HCT116 (cell line): ENCODE results near the gene BRINP1. TPM values are rescaled to one million over a fixed set of nuclear protein-coding genes. Genes with fewer than 3 reads are reported as not detected.

Source experiments
- ATAC-seq: fragments of 200-7000 bp; cut with Tn5 transposase; 2 replicates; pipeline ENCODE4 v1.9.1; 2020; ENCODE audit warnings: mild to moderate bottlenecking, moderate library complexity
- BruUV-seq: library from RNA; stranded (reverse); fragments of 400-500 nt; replicated peaks from 2 replicates; lab custom pipeline; 2021; lab: Mats Ljungman, UMichigan
- CTCF ChIA-PET: fragments of 300-600 bp; sonication (Branson Sonifier 250); formaldehyde crosslinking; loops from one replicate; lab custom pipeline; 2021; ENCODE audit warnings: antibody characterized with exemption; lab: Charles Lee
- POLR2A ChIA-PET: fragments of 300-600, 350-600 bp; sonication (Branson Sonifier 250); formaldehyde crosslinking; loops from one replicate; lab custom pipeline; 2021; ENCODE audit warnings: antibody characterized with exemption; lab: Charles Lee
- RAD21 ChIA-PET, 2 experiments: fragments of 300-600 bp; sonication (Branson Sonifier 250); formaldehyde crosslinking; loops; one replicate each; lab custom pipeline; 2023; ENCODE audit warnings: low total read pairs in 2 of 2; ENCODE audit not compliant: uncharacterized antibody in 2 of 2, unreplicated experiment in 2 of 2, low non-redundant PET in 1 of 2; lab: Charles Lee
- DNase-seq: peaks from one replicate; pipeline ENCODE4 v3.0.0-alpha.2; 2010; ENCODE audit warnings: low read depth, low spot score
- H2AFZ ChIP-seq: fragments of 200-600 bp; shearing (Covaris generic), sonication (generic); 2 replicates; pipeline ENCODE4 v1.6.1; 2017; ENCODE audit warnings: low read depth, mixed run types, mixed read lengths, antibody characterized with exemption, low read length; ENCODE audit not compliant: poor library complexity, severe bottlenecking
- H3K27ac ChIP-seq: 2 replicates; pipeline ENCODE4 v1.5.1; 2012; ENCODE audit warnings: low read depth, low read length
- H3K27me3 ChIP-seq: fragments of 200-600 bp; sonication (generic); 2 replicates; pipeline ENCODE4 v1.6.1; 2016; ENCODE audit warnings: mixed run types, low read length, mixed read lengths; ENCODE audit not compliant: insufficient read depth
- H3K36me3 ChIP-seq, 2 experiments: fragments of 200-500 bp in 1 of 2; fragments of 200-600 bp in 1 of 2; sonication (Bioruptor generic) in 1 of 2; sonication (generic) in 1 of 2; 2 replicates each; pipeline versions ENCODE4 v1.5.1 to v1.6.1; 2014 to 2016; ENCODE audit warnings: low read length in 2 of 2, inconsistent platforms in 1 of 2, mixed read lengths in 1 of 2, mixed run types in 1 of 2; ENCODE audit not compliant: insufficient read depth in 2 of 2, control insufficient read depth in 1 of 2
- H3K4me1 ChIP-seq, 2 experiments: fragments of 200-600 bp in 1 of 2; sonication (generic) in 1 of 2; 2 replicates each; pipeline versions ENCODE4 v1.5.1 to v1.6.1; 2012 to 2017; ENCODE audit warnings: low read length in 2 of 2, inconsistent platforms in 1 of 2, mild to moderate bottlenecking in 1 of 2, mixed read lengths in 1 of 2, mixed run types in 1 of 2, moderate library complexity in 1 of 2; ENCODE audit not compliant: insufficient read depth in 2 of 2, control insufficient read depth in 1 of 2
- H3K4me2 ChIP-seq: fragments of 200-600 bp; sonication (generic); 2 replicates; pipeline ENCODE4 v1.6.1; 2017; ENCODE audit warnings: mixed run types, low read length, mixed read lengths
- H3K4me3 ChIP-seq, 2 experiments: fragments of 200-600 bp in 1 of 2; sonication (generic) in 1 of 2; replicated peaks in 1 of 2; 2 replicates each; pipeline ENCODE4 v1.5.1; 2011 to 2016; ENCODE audit warnings: low read length in 2 of 2, control low read depth in 1 of 2, low read depth in 1 of 2, mild to moderate bottlenecking in 1 of 2, mixed read lengths in 1 of 2, mixed run types in 1 of 2
- H3K79me2 ChIP-seq: fragments of 200-600 bp; sonication (generic); 2 replicates; pipeline ENCODE4 v1.6.1; 2017; ENCODE audit warnings: mild to moderate bottlenecking, mixed run types, low read length, moderate library complexity, mixed read lengths; ENCODE audit not compliant: insufficient read depth
- H3K9ac ChIP-seq: fragments of 200-600 bp; sonication (generic); 2 replicates; pipeline ENCODE4 v1.6.1; 2016; ENCODE audit warnings: low read length, mixed read lengths
- H3K9me2 ChIP-seq: fragments of 200-600 bp; sonication (generic), shearing (Covaris generic); 2 replicates; pipeline ENCODE4 v1.6.1; 2017; ENCODE audit warnings: mixed run types, mild to moderate bottlenecking, moderate library complexity; ENCODE audit not compliant: insufficient read depth
- H3K9me3 ChIP-seq, 2 experiments: fragments of 200-500 bp in 1 of 2; fragments of 200-600 bp in 1 of 2; sonication (Bioruptor generic) in 1 of 2; sonication (generic) in 1 of 2; 2 replicates each; pipeline ENCODE4 v1.6.1; 2014 to 2017; ENCODE audit warnings: low read length in 2 of 2, mixed read lengths in 2 of 2, inconsistent platforms in 1 of 2, low read depth in 1 of 2, mild to moderate bottlenecking in 1 of 2, mixed run types in 1 of 2, moderate library complexity in 1 of 2; ENCODE audit not compliant: control insufficient read depth in 1 of 2, insufficient read depth in 1 of 2
- H4K20me1 ChIP-seq: fragments of 200-600 bp; sonication (generic), shearing (Covaris generic); 2 replicates; pipeline ENCODE4 v1.6.1; 2017; ENCODE audit warnings: mixed run types, mild to moderate bottlenecking, moderate library complexity; ENCODE audit not compliant: insufficient read depth
- ATF3 ChIP-seq: IDR thresholded peaks from 2 replicates; pipeline ENCODE4 v1.6.1; 2012
- CBX3 ChIP-seq: IDR thresholded peaks from 2 replicates; pipeline ENCODE4 v1.6.1; 2012; ENCODE audit warnings: low read depth
- CEBPB ChIP-seq: IDR thresholded peaks from 2 replicates; pipeline ENCODE4 v1.6.1; 2012; ENCODE audit warnings: low read depth
- CTCF ChIP-seq, 3 experiments: fragments of 200-600 bp in 1 of 3; sonication (generic) in 1 of 3; IDR thresholded peaks in 2 of 3; conservative IDR thresholded peaks in 1 of 3; 2 replicates each; pipeline ENCODE4 v1.5.1; 2012 to 2017; ENCODE audit warnings: low read depth in 2 of 3, low read length in 2 of 3, antibody characterized with exemption in 1 of 3, borderline replicate concordance in 1 of 3, control low read depth in 1 of 3, mild to moderate bottlenecking in 1 of 3, mixed read lengths in 1 of 3, mixed run types in 1 of 3, moderate library complexity in 1 of 3; ENCODE audit not compliant: insufficient read depth in 1 of 3
- EGR1 ChIP-seq: IDR thresholded peaks from 2 replicates; pipeline ENCODE4 v1.6.1; 2012; ENCODE audit warnings: low read depth
- ELF1 ChIP-seq: IDR thresholded peaks from 2 replicates; pipeline ENCODE4 v1.6.1; 2012; ENCODE audit warnings: low read depth, borderline replicate concordance
- EZH2 ChIP-seq: fragments of 200-600 bp; sonication (generic); IDR thresholded peaks from 2 replicates; pipeline ENCODE4 v1.6.1; 2017; ENCODE audit warnings: antibody characterized with exemption, mixed run types
- EZH2phosphoT487 ChIP-seq: fragments of 200-600 bp; IDR thresholded peaks from 2 replicates; pipeline ENCODE4 v1.6.1; 2018; ENCODE audit warnings: antibody characterized with exemption, borderline replicate concordance
- JUND ChIP-seq: IDR thresholded peaks from 2 replicates; pipeline ENCODE4 v1.6.1; 2012
- RAD21 ChIP-seq: IDR thresholded peaks from 2 replicates; pipeline ENCODE4 v1.6.1; 2012; ENCODE audit warnings: low read depth, mild to moderate bottlenecking
- REST ChIP-seq: IDR thresholded peaks from 2 replicates; pipeline ENCODE4 v1.6.1; 2012; ENCODE audit warnings: low read depth
- SIN3A ChIP-seq: IDR thresholded peaks from 2 replicates; pipeline ENCODE4 v1.6.1; 2012; ENCODE audit warnings: low read depth
- SP1 ChIP-seq: IDR thresholded peaks from 2 replicates; pipeline ENCODE4 v1.6.1; 2012; ENCODE audit warnings: low read depth
- SRF ChIP-seq: IDR thresholded peaks from 2 replicates; pipeline ENCODE4 v1.6.1; 2012; ENCODE audit warnings: low read depth
- YY1 ChIP-seq: IDR thresholded peaks from 2 replicates; pipeline ENCODE4 v1.6.1; 2011; ENCODE audit warnings: low read length, low read depth, moderate library complexity, mild to moderate bottlenecking; ENCODE audit not compliant: insufficient replicate concordance; ENCODE audit errors: extremely low read depth
- ZBTB33 ChIP-seq: IDR thresholded peaks from 2 replicates; pipeline ENCODE4 v1.6.1; 2011; ENCODE audit warnings: mild to moderate bottlenecking, low read length, moderate library complexity; ENCODE audit not compliant: insufficient replicate concordance; ENCODE audit errors: extremely low read depth
- ZFX ChIP-seq: fragments of 450-650 bp; IDR thresholded peaks from 2 replicates; pipeline ENCODE4 v1.6.1; 2017
- ZNF274 ChIP-seq: fragments of 200-500 bp; sonication (Bioruptor generic); IDR thresholded peaks from 2 replicates; pipeline ENCODE4 v1.6.1; 2014; ENCODE audit warnings: mild to moderate bottlenecking, low read depth, low read length, inconsistent platforms
- intact Hi-C: fragments of 100-400 bp; cut with micrococcal nuclease; formaldehyde crosslinking; loops from 2 replicates; pipeline ENCODE4 v1.10.0; 2022
- total RNA-seq: library from RNA; stranded (reverse); gene quantifications from one replicate; pipeline ENCODE4 v1.2.1, GENCODE V29; 2021; ENCODE audit not compliant: unreplicated experiment

BRINP1 gene
- total RNA-seq, 1 experiment from 2014 or later: not detected

- Histone ChIP-seq H3K27ac (no peak overlapping the region), H3K9ac (no peak overlapping the region), H3K79me2 (no peaks in the 10 kb centered on the region), H3K27me3 (no peaks in the 10 kb centered on the region), H2AFZ (no peak overlapping the region), H3K4me3 (no peak overlapping the region), H3K9me2 (no peaks in the 10 kb centered on the region), H3K4me1 (no peaks in the 10 kb centered on the region), H4K20me1 (no peaks in the 10 kb centered on the region), H3K9me3 (peaks cover 7 to 11% of the 10 kb centered on the region in 2 experiments; a peak in 2 of 4 replicates), H3K36me3 (no peaks in the 10 kb centered on the region), H3K4me2 (no peak overlapping the region)
- RAD21 ChIA-PET: no interaction called here
- intact Hi-C loops: no loop called here
- ATAC-seq (no peak), DNase-seq (no peak)
- BruUV-seq: no TSS peak
- CTCF ChIA-PET: no interaction called here
- TF ChIP-seq YY1: no peak
- TF ChIP-seq ATF3: no peak
- no peak for TF ChIP-seq ELF1
- no peak for TF ChIP-seq EZH2phosphoT487
- no peak for TF ChIP-seq JUND
- no peak for TF ChIP-seq CBX3
- no peak for TF ChIP-seq ZBTB33
- TF ChIP-seq REST: no peak
- no peak for TF ChIP-seq CEBPB
- TF ChIP-seq EGR1: no peak
- no peak for TF ChIP-seq EZH2
- TF ChIP-seq SRF: no peak
- no peak for TF ChIP-seq SP1
- TF ChIP-seq ZFX: no peak
- TF ChIP-seq RAD21: no peak
- TF ChIP-seq ZNF274: no peak
- no peak for TF ChIP-seq SIN3A
- TF ChIP-seq CTCF (IDR thresholded peaks at IDR 0.05 in 2 of 3, conservative IDR thresholded peaks at IDR 0.05 in 1 of 3; ENCODE audit: borderline replicate concordance in 1 of 3, insufficient read depth in 1 of 3, low read depth in 2 of 3, low read length in 2 of 3): no peak
- POLR2A ChIA-PET: no interaction called here
Observed at GRCh38 chr9:119234636-119235035, 134.6 kb downstream of the BRINP1 start.
